Panc1 (cell line): ENCODE data around the gene SLC66A2.
"Not testable (repeated sequence)": the region's sequence is repeated elsewhere in the genome, so short reads cannot be mapped to it uniquely, and the experiment has no call there.

Experiments
- CTCF ChIP-seq: fragments of 450-650 bp; IDR thresholded peaks from 2 replicates; pipeline ENCODE4 v1.5.1; 2017; ENCODE audit warnings: mild to moderate bottlenecking
- POLR2AphosphoS5 ChIP-seq: IDR thresholded peaks from 2 replicates; pipeline ENCODE4 v1.6.1; 2012; ENCODE audit warnings: mild to moderate bottlenecking, low read depth, low read length, moderate library complexity

DNA sequence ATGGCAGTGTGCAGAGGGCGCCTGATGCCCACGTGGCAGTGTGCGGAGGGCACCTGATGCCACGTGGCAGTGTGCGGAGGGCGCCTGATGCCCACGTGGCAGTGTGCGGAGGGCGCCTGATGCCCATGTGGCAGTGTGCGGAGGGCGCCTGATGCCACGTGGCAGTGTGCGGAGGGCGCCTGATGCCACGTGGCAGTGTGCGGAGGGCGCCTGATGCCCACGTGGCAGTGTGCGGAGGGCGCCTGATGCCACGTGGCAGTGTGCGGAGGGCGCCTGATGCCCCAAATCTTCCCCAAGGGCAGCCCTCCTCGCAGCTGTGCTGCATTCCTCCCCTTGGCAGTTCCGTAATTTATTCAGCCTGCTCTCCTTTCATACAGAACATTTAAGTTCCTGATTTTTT lies 73.2 kb downstream of the SLC66A2 start:
- not testable (repeated sequence) for TF ChIP-seq CTCF, POLR2AphosphoS5
